NB4 (cell line): ENCODE measurements around the gene MICAL3.

Source experiments
- DNase-seq: peaks from one replicate; pipeline ENCODE4 v3.0.0; 2010; ENCODE audit warnings: low read depth
- H3K4me3 ChIP-seq: one replicate; pipeline ENCODE4 v1.5.1; 2011; ENCODE audit warnings: mild to moderate bottlenecking, low read depth, low read length, moderate library complexity
- CTCF ChIP-seq: IDR thresholded peaks from one replicate; pipeline ENCODE4 v1.5.1; 2012; ENCODE audit warnings: low read depth, low read length
- MAX ChIP-seq: IDR thresholded peaks from 2 replicates; pipeline ENCODE4 v1.6.1; 2011; ENCODE audit warnings: low read depth, low read length
- MYC ChIP-seq: IDR thresholded peaks from 2 replicates; pipeline ENCODE4 v1.6.1; 2011; ENCODE audit warnings: low read depth, low read length
- POLR2A ChIP-seq: IDR thresholded peaks from 2 replicates; pipeline ENCODE4 v1.6.1; 2011; ENCODE audit warnings: mild to moderate bottlenecking; ENCODE audit not compliant: insufficient read length; ENCODE audit errors: extremely low read depth

The MICAL3 gene

GRCh38 chr22:17810570-17811116 is 213.7 kb downstream of the MICAL3 start:
- no peak for DNase-seq
- no peak overlapping the region for H3K4me3 ChIP-seq
- TF ChIP-seq CTCF (no peak), MYC (no peak), MAX (no peak), POLR2A (no peak)

GRCh38 chr22:17808693-17809403 is 215.5 kb downstream of the MICAL3 start:
- no peak for DNase-seq
- H3K4me3 ChIP-seq, result no peak overlapping the region
- no peak for TF ChIP-seq MAX
- no peak for TF ChIP-seq CTCF
- no peak for TF ChIP-seq POLR2A
- no peak for TF ChIP-seq MYC

- no peak for DNase-seq
- H3K4me3 ChIP-seq, result no peak overlapping the region
- no peak for TF ChIP-seq POLR2A
- no peak for TF ChIP-seq MYC
- TF ChIP-seq CTCF, result no peak
- TF ChIP-seq MAX, result no peak
Observed at GRCh38 chr22:17807578-17808410, 216.6 kb downstream of the MICAL3 start.

GRCh38 chr22:17807086-17807485 is 217.3 kb downstream of the MICAL3 start:
- DNase-seq, result no peak
- TF ChIP-seq MYC (no peak), MAX (no peak), CTCF (no peak), POLR2A (no peak)
- no peak overlapping the region for H3K4me3 ChIP-seq

GRCh38 chr22:17806437-17806836 is 217.9 kb downstream of the MICAL3 start:
- no peak for DNase-seq
- no peak for TF ChIP-seq MYC
- no peak for TF ChIP-seq POLR2A
- TF ChIP-seq CTCF, result no peak
- no peak for TF ChIP-seq MAX

More at GRCh38 chr22:17806437-17806836, 217.9 kb downstream of the MICAL3 start:
- H3K4me3 ChIP-seq, result no peak overlapping the region
